Adrenal gland (tissue), 12 donors: ENCODE results near the gene NR1D2. TPM values are rescaled to one million over a fixed set of nuclear protein-coding genes. Genes with fewer than 3 reads are reported as not detected.
A peak's percentile ranks its signal among the peaks of the same experiment; 100 is the strongest.
"Not testable (repeated sequence)": the region's sequence is repeated elsewhere in the genome, so short reads cannot be mapped to it uniquely, and the experiment has no call there.

Experiments
- DNase-seq, 7 donors: peaks; one replicate each; pipeline ENCODE4 v3.0.0-alpha.2; 2019 to 2020
- H3K27ac ChIP-seq, 5 donors: fragments of 200-600 bp; sonication (generic) in 4 of 5; 1 replicate in 3 of 5; 2 replicates in 2 of 5; pipeline versions ENCODE4 v1.5.1 to v1.8.0; 2016 to 2020; ENCODE audit warnings: mild to moderate bottlenecking in 1 of 5
- H3K27me3 ChIP-seq: fragments of 200-600 bp; 2 replicates; pipeline ENCODE4 v1.8.0; 2021
- H3K36me3 ChIP-seq, 2 donors: fragments of 200-600 bp; replicated peaks in 1 of 2; 1 replicate in 1 of 2; 2 replicates in 1 of 2; pipeline versions ENCODE4 v1.5.1 to v1.8.0; 2018 to 2022
- H3K4me1 ChIP-seq, 2 donors: fragments of 200-600 bp; replicated peaks in 1 of 2; 1 replicate in 1 of 2; 2 replicates in 1 of 2; pipeline versions ENCODE4 v1.5.1 to v1.8.0; 2018 to 2021
- H3K4me3 ChIP-seq, 4 donors: fragments of 200-600 bp; sonication (generic) in 3 of 4; one replicate each; pipeline ENCODE4 v1.5.1; 2016 to 2018
- H3K9me3 ChIP-seq, 3 donors: fragments of 200-600 bp; sonication (generic) in 1 of 3; replicated peaks in 1 of 3; 1 replicate in 2 of 3; 2 replicates in 1 of 3; pipeline versions ENCODE4 v1.5.1 to v1.8.0; 2016 to 2021
- CTCF ChIP-seq, 6 experiments: fragments of 450-650 bp in 4 of 6; fragments of 200-600 bp in 2 of 6; sonication (generic) in 1 of 6; IDR thresholded peaks; 1 replicate in 5 of 6; 2 replicates in 1 of 6; pipeline versions ENCODE4 v1.5.1 to v1.8.0; 2016 to 2021; ENCODE audit warnings: antibody characterized with exemption in 6 of 6, mild to moderate bottlenecking in 2 of 6, moderate library complexity in 1 of 6
- POLR2A ChIP-seq, 2 donors: fragments of 450-650 bp; IDR thresholded peaks; one replicate each; pipeline ENCODE4 v1.6.1; 2017; ENCODE audit warnings: antibody characterized with exemption in 2 of 2, mild to moderate bottlenecking in 2 of 2, moderate library complexity in 1 of 2
- WGBS, 4 donors: extraction: QIAGEN DNeasy Blood & Tissue Kit in 2 of 4; methylation state at CpG; one replicate each; pipeline versions ENCODE4 v1.1.5 to v1.1.7; 2013 to 2017; 5-methylcytosine and 5-hydroxymethylcytosine counted together
- intact Hi-C, 2 donors: fragments of 100-400 bp; cut with DNase I; formaldehyde crosslinking; loops; one replicate each; pipeline versions ENCODE4 v1.14.1 to v1.15.0; 2022 to 2023
- polyA plus RNA-seq, 3 donors: library from polyadenylated mRNA; stranded (reverse); fragments of 200-250 nt in 2 of 3; fragments of 350-450 nt in 1 of 3; fragmentation: Illumina TruSeq in 1 of 3; extraction: RNeasy Lipid Tissue Mini Kit (QIAGEN cat#74804) in 1 of 3; gene quantifications; one replicate each; pipeline ENCODE4 v1.2.3, GENCODE V29; 2013 to 2014
- total RNA-seq, 9 donors: library from RNA; depleted of rRNA in 4 of 9; stranded (reverse); fragments of >200 nt in 4 of 9; fragments of 120-200 nt in 1 of 9; fragmentation: NEBNext Ultra II Directional in 1 of 9; extraction: Animal tissue kit (Norgen Biotek cat#: 25700) in 1 of 9; gene quantifications; one replicate each; pipeline versions ENCODE4 v1.1.0 to v1.2.4, GENCODE V29; 2013 to 2023
- donor health status: healthy with polysubstance abuse.
- donor health status: Bipolar disorder and iron deficiency.
- donor health status: DM: yes; HTN: yes; CAD: no.
- donor health status: DM: no; HTN: no; CAD: no.
- donor health status: DM: no; HTN: no; CAD: no.
- donor health status: DM: yes; HTN: yes; CAD: no.

Gene NR1D2
- total and polyA plus RNA-seq, 12 donors: 8.7 to 43.4 (median 29.6) TPM

- H3K9me3 ChIP-seq: no peaks in the 10 kb centered on the region
- peak within 1 kb of the TSS; percentile 13 to 90 (median 70) for H3K4me3 ChIP-seq
- 0 to 1% (median 0%) methylated on average over 12 to 64 of the region's 64 CpGs for WGBS, 4 donors
- peaks cover 16 to 56% of the 10 kb centered on the region in 2 donors for H3K4me1 ChIP-seq
- TF ChIP-seq CTCF (IDR thresholded peaks at IDR 0.05): peak; percentile 54 to 92 (median 68)
- peak; percentile 97 to 98 for TF ChIP-seq POLR2A (IDR thresholded peaks at IDR 0.05)
- intact Hi-C loops: no loop called here
- peak within 1 kb of the TSS; percentile 76 to 99 (median 94) for H3K27ac ChIP-seq
- no peaks in the 10 kb centered on the region for H3K27me3 ChIP-seq
- H3K36me3 ChIP-seq: peaks cover 0 to 30% of the 10 kb centered on the region in 2 donors
- DNase-seq: peak; percentile 97 to 99 (median 98)
These were observed 28.0 kb upstream of the NR1D2 start, which contains the start of the genes NKIRAS1 and RPL15 for GRCh38 chr3:23916886-23917678. TSS of gene NKIRAS1 (minus strand) at chr3:23916990. CDS start at chr3:23910904, 6,086 bp downstream. TSS of gene RPL15 (plus strand) at chr3:23917132. CDS start at chr3:23917860, 728 bp downstream.

- peaks cover 16 to 55% of the 10 kb centered on the region in 2 donors for H3K4me1 ChIP-seq
- intact Hi-C loops: not testable (repeated sequence)
- DNase-seq: peak in 5 of 7 donors; percentile 71 to 79 (median 75)
These were observed 27.3 kb upstream of the NR1D2 start for GRCh38 chr3:23917679-23918303.

GRCh38 chr3:23918331-23918730 is 26.8 kb upstream of the NR1D2 start:
- 18 to 30% (median 23%) methylated on average over 12 of the region's 12 CpGs for WGBS, 4 donors
- intact Hi-C loops, H3K9me3 ChIP-seq, DNase-seq, H3K27me3 ChIP-seq: not testable (repeated sequence)
- Histone ChIP-seq H3K27ac (peak overlapping the region in 3 of 5 donors; percentile 94 to 99 (median 97)), H3K4me1 (peaks cover 16 to 50% of the 10 kb centered on the region in 2 donors), H3K4me3 (peak overlapping the region in 2 of 4 donors; percentile 65 to 90), H3K36me3 (peaks cover 0 to 30% of the 10 kb centered on the region in 2 donors)

More at GRCh38 chr3:23917679-23918303, 27.3 kb upstream of the NR1D2 start:
- H3K4me3 ChIP-seq: peak overlapping the region; percentile 13 to 90 (median 70)
- not testable (repeated sequence) for H3K27me3 ChIP-seq, H3K9me3 ChIP-seq
- 0 to 3% (median 1%) methylated on average over 18 to 21 of the region's 21 CpGs for WGBS, 4 donors
- peak overlapping the region in 4 of 5 donors; percentile 76 to 99 (median 96) for H3K27ac ChIP-seq
- H3K36me3 ChIP-seq: peaks cover 0 to 30% of the 10 kb centered on the region in 2 donors

- WGBS, 4 donors: 60 to 76% (median 68%) methylated on average over 2 of the region's 2 CpGs
- peaks cover 0 to 30% of the 10 kb centered on the region in 2 donors for H3K36me3 ChIP-seq
- no peaks in the 10 kb centered on the region for H3K9me3 ChIP-seq
- DNase-seq: no peak
- intact Hi-C loops: no loop called here
- H3K4me3 ChIP-seq: no peak overlapping the region
- H3K27ac ChIP-seq: no peak overlapping the region
- peaks cover 16 to 40% of the 10 kb centered on the region in 2 donors for H3K4me1 ChIP-seq
- TF ChIP-seq POLR2A (IDR thresholded peaks at IDR 0.05) (no peak), CTCF (IDR thresholded peaks at IDR 0.05) (no peak)
- H3K27me3 ChIP-seq: no peaks in the 10 kb centered on the region
These were observed 25.5 kb upstream of the NR1D2 start for GRCh38 chr3:23919628-23920027.

- no peaks in the 10 kb centered on the region for H3K27me3 ChIP-seq
- TF ChIP-seq POLR2A (IDR thresholded peaks at IDR 0.05) (no peak), CTCF (IDR thresholded peaks at IDR 0.05) (no peak)
- H3K4me3 ChIP-seq: no peak overlapping the region
- WGBS, 4 donors: 83 to 90% (median 89%) methylated on average over 5 of the region's 5 CpGs
- no peaks in the 10 kb centered on the region for H3K9me3 ChIP-seq
- peaks cover 0 to 30% of the 10 kb centered on the region in 2 donors for H3K36me3 ChIP-seq
- no peak for DNase-seq
- intact Hi-C loops: no loop called here
- H3K27ac ChIP-seq: no peak overlapping the region
- peaks cover 16 to 34% of the 10 kb centered on the region in 2 donors for H3K4me1 ChIP-seq
These were observed 24.9 kb upstream of the NR1D2 start for GRCh38 chr3:23920151-23920655.
